Activated naive CD8-positive, alpha-beta T cell treated with anti-CD3 and anti-CD28 coated beads, Interleukin-2, amount 50 U/mL, for 24 hours (primary cell): ENCODE results near the gene ULK3.

ENCODE experiments used
- ATAC-seq: fragments of 150-1000 bp; cut with Tn5 transposase; one replicate; pipeline ENCODE4 v1.10.0; 2021
- DNase-seq: peaks from one replicate; pipeline ENCODE4 v3.0.0; 2021
- H3K27ac Mint-ChIP-seq: one replicate; pipeline ENCODE4 v1.8.0; 2021; ENCODE audit warnings: mild to moderate bottlenecking, mixed read lengths
- H3K27me3 Mint-ChIP-seq: one replicate; pipeline ENCODE4 v1.8.0; 2021; ENCODE audit warnings: mixed read lengths
- H3K36me3 Mint-ChIP-seq: one replicate; pipeline ENCODE4 v1.8.0; 2021; ENCODE audit warnings: low read depth, mixed read lengths
- H3K4me1 Mint-ChIP-seq: one replicate; pipeline ENCODE4 v1.8.0; 2021; ENCODE audit warnings: mixed read lengths
- H3K4me3 Mint-ChIP-seq: one replicate; pipeline ENCODE4 v1.8.0; 2021; ENCODE audit warnings: mild to moderate bottlenecking, moderate library complexity, mixed read lengths
- H3K9me3 Mint-ChIP-seq: one replicate; pipeline ENCODE4 v1.8.0; 2021; ENCODE audit warnings: mixed read lengths

The ULK3 gene

GRCh38 chr15:74839526-74840395 is 3.2 kb downstream of the ULK3 start:
- H3K4me1 Mint-ChIP-seq, result peaks cover 34% of the 10 kb centered on the region
- DNase-seq (no peak), ATAC-seq (no peak)
- H3K36me3 Mint-ChIP-seq, result peaks cover 8% of the 10 kb centered on the region
- H3K4me3 Mint-ChIP-seq, result no peak overlapping the region
- no peaks in the 10 kb centered on the region for H3K9me3 Mint-ChIP-seq
- H3K27ac Mint-ChIP-seq, result no peak overlapping the region
- no peaks in the 10 kb centered on the region for H3K27me3 Mint-ChIP-seq

GRCh38 chr15:74838746-74839525 is 4.0 kb downstream of the ULK3 start:
- H3K4me1 Mint-ChIP-seq, result peaks cover 26% of the 10 kb centered on the region
- H3K4me3 Mint-ChIP-seq, result no peak overlapping the region
- H3K27me3 Mint-ChIP-seq, result no peaks in the 10 kb centered on the region
- no peaks in the 10 kb centered on the region for H3K9me3 Mint-ChIP-seq
- H3K36me3 Mint-ChIP-seq, result peaks cover 8% of the 10 kb centered on the region
- ATAC-seq (no peak), DNase-seq (no peak)
- H3K27ac Mint-ChIP-seq, result no peak overlapping the region

- Mint-ChIP-seq H3K27me3 (no peaks in the 10 kb centered on the region), H3K9me3 (no peaks in the 10 kb centered on the region)
These were observed 4.8 kb downstream of the ULK3 start for GRCh38 chr15:74838137-74838516.

GRCh38 chr15:74837482-74838136 is 5.3 kb downstream of the ULK3 start:
- no peak for ATAC-seq
- peaks cover 20% of the 10 kb centered on the region for H3K4me1 Mint-ChIP-seq
- H3K27ac Mint-ChIP-seq, result no peak overlapping the region

More at GRCh38 chr15:74838137-74838516, 4.8 kb downstream of the ULK3 start:
- Mint-ChIP-seq H3K36me3 (peaks cover 8% of the 10 kb centered on the region), H3K4me1 (peaks cover 21% of the 10 kb centered on the region), H3K4me3 (no peak overlapping the region), H3K27ac (no peak overlapping the region)
- ATAC-seq (no peak), DNase-seq (no peak)

GRCh38 chr15:74836846-74837245 is 6.1 kb downstream of the ULK3 start:
- ATAC-seq, result no peak
- Mint-ChIP-seq H3K27me3 (no peaks in the 10 kb centered on the region), H3K4me3 (no peak overlapping the region), H3K27ac (no peak overlapping the region), H3K4me1 (peaks cover 12% of the 10 kb centered on the region), H3K9me3 (no peaks in the 10 kb centered on the region), H3K36me3 (peaks cover 8% of the 10 kb centered on the region)
- DNase-seq, result no peak

More at GRCh38 chr15:74837482-74838136, 5.3 kb downstream of the ULK3 start:
- no peak for DNase-seq
- Mint-ChIP-seq H3K9me3 (no peaks in the 10 kb centered on the region), H3K27me3 (no peaks in the 10 kb centered on the region), H3K4me3 (no peak overlapping the region), H3K36me3 (peaks cover 8% of the 10 kb centered on the region)

GRCh38 chr15:74835312-74835823 is 7.6 kb downstream of the ULK3 start:
- no peak overlapping the region for H3K4me3 Mint-ChIP-seq
- H3K4me1 Mint-ChIP-seq, result no peaks in the 10 kb centered on the region
- ATAC-seq (peak; percentile 36), DNase-seq (peak; percentile 69)
- H3K27ac Mint-ChIP-seq, result peak overlapping the region; percentile 19
- H3K9me3 Mint-ChIP-seq, result no peaks in the 10 kb centered on the region
- H3K27me3 Mint-ChIP-seq, result peaks cover 2% of the 10 kb centered on the region
- H3K36me3 Mint-ChIP-seq, result peaks cover 6% of the 10 kb centered on the region

- no peak for ATAC-seq
- H3K4me1 Mint-ChIP-seq, result no peaks in the 10 kb centered on the region
These were observed 9.4 kb downstream of the ULK3 start for GRCh38 chr15:74833376-74834107.

GRCh38 chr15:74832826-74833225 is 10.1 kb downstream of the ULK3 start:
- no peak for ATAC-seq
- no peak for DNase-seq
- H3K4me3 Mint-ChIP-seq, result no peak overlapping the region
- peaks cover 17% of the 10 kb centered on the region for H3K27me3 Mint-ChIP-seq
- H3K27ac Mint-ChIP-seq, result no peak overlapping the region
- no peaks in the 10 kb centered on the region for H3K4me1 Mint-ChIP-seq
- H3K9me3 Mint-ChIP-seq, result no peaks in the 10 kb centered on the region
- peaks cover 6% of the 10 kb centered on the region for H3K36me3 Mint-ChIP-seq

More at GRCh38 chr15:74833376-74834107, 9.4 kb downstream of the ULK3 start:
- Mint-ChIP-seq H3K27me3 (peaks cover 10% of the 10 kb centered on the region), H3K36me3 (peaks cover 6% of the 10 kb centered on the region), H3K27ac (no peak overlapping the region), H3K4me3 (no peak overlapping the region), H3K9me3 (no peaks in the 10 kb centered on the region)
- DNase-seq, result no peak

- Mint-ChIP-seq H3K27ac (no peak overlapping the region), H3K9me3 (no peaks in the 10 kb centered on the region), H3K27me3 (peaks cover 26% of the 10 kb centered on the region), H3K4me3 (no peak overlapping the region), H3K36me3 (peaks cover 4% of the 10 kb centered on the region), H3K4me1 (no peaks in the 10 kb centered on the region)
- DNase-seq (no peak), ATAC-seq (no peak)
These were observed 11.0 kb downstream of the ULK3 start for GRCh38 chr15:74831813-74832495.

GRCh38 chr15:74830868-74831267 is 12.1 kb downstream of the ULK3 start:
- peaks cover 27% of the 10 kb centered on the region for H3K27me3 Mint-ChIP-seq
- ATAC-seq (no peak), DNase-seq (no peak)
- H3K36me3 Mint-ChIP-seq, result peaks cover 4% of the 10 kb centered on the region
- H3K4me1 Mint-ChIP-seq, result no peaks in the 10 kb centered on the region
- no peak overlapping the region for H3K4me3 Mint-ChIP-seq
- H3K27ac Mint-ChIP-seq, result no peak overlapping the region
- H3K9me3 Mint-ChIP-seq, result no peaks in the 10 kb centered on the region

- H3K36me3 Mint-ChIP-seq, result peaks cover 1% of the 10 kb centered on the region
- DNase-seq, result no peak
- no peak for ATAC-seq
These were observed 13.0 kb downstream of the ULK3 start for GRCh38 chr15:74829991-74830390.

GRCh38 chr15:74829486-74829885 is 13.5 kb downstream of the ULK3 start:
- DNase-seq, result no peak
- H3K27ac Mint-ChIP-seq, result no peak overlapping the region
- ATAC-seq, result peak; percentile 79
- no peaks in the 10 kb centered on the region for H3K4me1 Mint-ChIP-seq
- no peaks in the 10 kb centered on the region for H3K9me3 Mint-ChIP-seq
- H3K36me3 Mint-ChIP-seq, result no peaks in the 10 kb centered on the region
- H3K27me3 Mint-ChIP-seq, result peaks cover 36% of the 10 kb centered on the region
- no peak overlapping the region for H3K4me3 Mint-ChIP-seq

More at GRCh38 chr15:74829991-74830390, 13.0 kb downstream of the ULK3 start:
- Mint-ChIP-seq H3K4me1 (no peaks in the 10 kb centered on the region), H3K27me3 (peaks cover 33% of the 10 kb centered on the region), H3K27ac (no peak overlapping the region), H3K9me3 (no peaks in the 10 kb centered on the region), H3K4me3 (no peak overlapping the region)

- no peak for DNase-seq
- Mint-ChIP-seq H3K4me1 (no peaks in the 10 kb centered on the region), H3K27ac (no peak overlapping the region), H3K27me3 (peaks cover 38% of the 10 kb centered on the region), H3K4me3 (no peak overlapping the region), H3K9me3 (no peaks in the 10 kb centered on the region), H3K36me3 (no peaks in the 10 kb centered on the region)
- ATAC-seq, result no peak
These were observed 14.1 kb downstream of the ULK3 start for GRCh38 chr15:74828835-74829234.
